ENCODE measurements around the gene WDR91.

DNA sequence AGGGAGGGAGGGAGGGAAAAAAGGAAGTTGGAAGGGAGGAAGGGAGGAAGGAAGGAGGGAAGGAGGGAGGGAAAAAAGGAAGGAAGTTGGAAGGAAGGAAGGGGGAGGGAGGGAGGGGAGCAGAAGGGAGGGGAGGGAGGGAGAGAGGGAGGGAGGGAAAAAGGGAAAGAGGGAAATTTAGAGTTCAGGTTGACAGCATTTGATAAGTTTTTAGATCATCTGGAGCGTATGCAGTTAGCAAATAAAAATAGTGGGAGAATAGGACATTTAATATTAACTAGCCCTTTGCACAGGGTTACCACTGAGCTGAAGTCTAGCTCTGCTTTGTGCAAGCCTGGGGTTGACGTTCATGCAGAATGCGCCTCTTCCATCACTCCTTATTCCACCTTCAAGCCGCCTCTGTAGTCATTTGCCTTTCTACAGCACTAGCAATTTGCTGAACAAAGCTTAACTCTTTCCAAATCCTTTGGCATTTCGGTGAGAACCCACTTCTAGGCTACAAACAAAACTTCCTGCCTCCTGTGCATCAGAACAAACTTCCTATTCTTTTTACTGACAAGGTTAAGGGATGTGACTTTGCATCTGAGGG, 30.9 kb upstream of the WDR91 start:
- TF ChIP-seq JUND (IDR thresholded peaks at IDR 0.05) (no peak), EGR1 (IDR thresholded peaks at IDR 0.05; ENCODE audit: low read depth in 2 of 2) (no peak), GABPA (IDR thresholded peaks at IDR 0.05 in 1 of 2, conservative IDR thresholded peaks at IDR 0.05 in 1 of 2) (no peak), TAF1 (conservative IDR thresholded peaks at IDR 0.05) (no peak), FOXA1 (IDR thresholded peaks at IDR 0.05) (no peak), SP1 (IDR thresholded peaks at IDR 0.05) (no peak)
- TF ChIP-seq, protein P1, sequence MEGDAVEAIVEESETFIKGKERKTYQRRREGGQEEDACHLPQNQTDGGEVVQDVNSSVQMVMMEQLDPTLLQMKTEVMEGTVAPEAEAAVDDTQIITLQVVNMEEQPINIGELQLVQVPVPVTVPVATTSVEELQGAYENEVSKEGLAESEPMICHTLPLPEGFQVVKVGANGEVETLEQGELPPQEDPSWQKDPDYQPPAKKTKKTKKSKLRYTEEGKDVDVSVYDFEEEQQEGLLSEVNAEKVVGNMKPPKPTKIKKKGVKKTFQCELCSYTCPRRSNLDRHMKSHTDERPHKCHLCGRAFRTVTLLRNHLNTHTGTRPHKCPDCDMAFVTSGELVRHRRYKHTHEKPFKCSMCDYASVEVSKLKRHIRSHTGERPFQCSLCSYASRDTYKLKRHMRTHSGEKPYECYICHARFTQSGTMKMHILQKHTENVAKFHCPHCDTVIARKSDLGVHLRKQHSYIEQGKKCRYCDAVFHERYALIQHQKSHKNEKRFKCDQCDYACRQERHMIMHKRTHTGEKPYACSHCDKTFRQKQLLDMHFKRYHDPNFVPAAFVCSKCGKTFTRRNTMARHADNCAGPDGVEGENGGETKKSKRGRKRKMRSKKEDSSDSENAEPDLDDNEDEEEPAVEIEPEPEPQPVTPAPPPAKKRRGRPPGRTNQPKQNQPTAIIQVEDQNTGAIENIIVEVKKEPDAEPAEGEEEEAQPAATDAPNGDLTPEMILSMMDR (IDR thresholded peaks at IDR 0.05; ENCODE audit: low read depth, low read length, missing input control) = no peak
- TF ChIP-seq, protein P2, sequence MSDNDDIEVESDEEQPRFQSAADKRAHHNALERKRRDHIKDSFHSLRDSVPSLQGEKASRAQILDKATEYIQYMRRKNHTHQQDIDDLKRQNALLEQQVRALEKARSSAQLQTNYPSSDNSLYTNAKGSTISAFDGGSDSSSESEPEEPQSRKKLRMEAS (IDR thresholded peaks at IDR 0.05) = no peak
- TF ChIP-seq, protein P3, sequence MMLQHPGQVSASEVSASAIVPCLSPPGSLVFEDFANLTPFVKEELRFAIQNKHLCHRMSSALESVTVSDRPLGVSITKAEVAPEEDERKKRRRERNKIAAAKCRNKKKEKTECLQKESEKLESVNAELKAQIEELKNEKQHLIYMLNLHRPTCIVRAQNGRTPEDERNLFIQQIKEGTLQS (IDR thresholded peaks at IDR 0.05) = no peak

Measured in liver (tissue), 3 donors.